ENCODE results near the gene IRS2. TPM values are rescaled to one million over a fixed set of nuclear protein-coding genes. Genes with fewer than 3 reads are reported as not detected.

Gene IRS2
- polyA plus RNA-seq, 1 of the 3 experiments (the other 2 are of a cell fraction), result 7.0 TPM

- no peak overlapping the region for H3K9ac ChIP-seq
- no peak overlapping the region for H3K27ac ChIP-seq (ENCODE audit: low read depth in 2 of 2, low read length in 1 of 2)
- H3K9me3 ChIP-seq, result no peaks in the 10 kb centered on the region
- no peaks in the 10 kb centered on the region for H3F3A ChIP-seq (replicated peaks; ENCODE audit: insufficient read depth)
- no peak overlapping the region for H3K4me2 ChIP-seq
- no peak overlapping the region for H2AFZ ChIP-seq (ENCODE audit: low read depth)
- CTCF ChIA-PET, result no interaction called here
- no peak for DNase-seq
- peaks cover 0 to 27% of the 10 kb centered on the region in 2 experiments; a peak in 2 of 4 replicates for H3K4me1 ChIP-seq (ENCODE audit: control insufficient read depth in 1 of 2, insufficient read depth in 2 of 2, low read depth in 1 of 2, low read length in 1 of 2)
- WGBS (ENCODE audit: low lambda C conversion rate), result 99% methylated on average over 5 of the region's 5 CpGs
- H3K27me3 ChIP-seq (ENCODE audit: insufficient read depth), result no peaks in the 10 kb centered on the region; the same call in 1 of the 2 replicates
- POLR2A ChIA-PET, result no interaction called here
- TF ChIP-seq FOXJ3 (CRISPR knock-in tag; IDR thresholded peaks at IDR 0.05) (no peak), EP300 (IDR thresholded peaks at IDR 0.05; ENCODE audit: borderline replicate concordance in 1 of 2, low read depth in 1 of 2, low read length in 1 of 2) (no peak)
- no peaks in the 10 kb centered on the region for H3K9me2 ChIP-seq
- H3K36me3 ChIP-seq (replicated peaks in 1 of 2; ENCODE audit: control insufficient read depth in 1 of 2, insufficient read depth in 2 of 2, low read length in 1 of 2), result no peaks in the 10 kb centered on the region
- H4K20me1 ChIP-seq (ENCODE audit: insufficient read depth), result no peaks in the 10 kb centered on the region
- no peak overlapping the region for H3K4me3 ChIP-seq (ENCODE audit: low read depth in 2 of 2, low read length in 1 of 2)
- H3K79me2 ChIP-seq (ENCODE audit: insufficient read depth), result no peaks in the 10 kb centered on the region
These were observed 59.1 kb downstream of the IRS2 start for GRCh38 chr13:109727251-109727650.

GRCh38 chr13:109725995-109726637 lies 60.3 kb downstream of the IRS2 start:
- Histone ChIP-seq H3K27me3 (ENCODE audit: insufficient read depth) (no peaks in the 10 kb centered on the region; the same call in 1 of the 2 replicates), H3K9me3 (no peaks in the 10 kb centered on the region), H2AFZ (ENCODE audit: low read depth) (no peak overlapping the region), H3K4me2 (no peak overlapping the region), H3K4me3 (ENCODE audit: low read depth in 2 of 2, low read length in 1 of 2) (no peak overlapping the region), H3K9ac (no peak overlapping the region), H3K4me1 (ENCODE audit: control insufficient read depth in 1 of 2, insufficient read depth in 2 of 2, low read depth in 1 of 2, low read length in 1 of 2) (peaks cover 0 to 27% of the 10 kb centered on the region in 2 experiments; a peak in 2 of 4 replicates), H4K20me1 (ENCODE audit: insufficient read depth) (no peaks in the 10 kb centered on the region), H3K27ac (ENCODE audit: low read depth in 2 of 2, low read length in 1 of 2) (no peak overlapping the region; a peak in 1 of 4 replicates), H3K36me3 (replicated peaks in 1 of 2; ENCODE audit: control insufficient read depth in 1 of 2, insufficient read depth in 2 of 2, low read length in 1 of 2) (no peaks in the 10 kb centered on the region), H3K79me2 (ENCODE audit: insufficient read depth) (no peaks in the 10 kb centered on the region), H3K9me2 (no peaks in the 10 kb centered on the region), H3F3A (replicated peaks; ENCODE audit: insufficient read depth) (no peaks in the 10 kb centered on the region)
- TF ChIP-seq USF1 (IDR thresholded peaks at IDR 0.05; ENCODE audit: borderline replicate concordance, low read depth) (peak; percentile 33; the same call in 1 of the 2 replicates), NRF1 (IDR thresholded peaks at IDR 0.05; ENCODE audit: low read depth, low read length) (no peak)
- no peak for DNase-seq
- 88% methylated on average over 4 of the region's 7 CpGs for WGBS (ENCODE audit: low lambda C conversion rate)
- ChIA-PET CTCF (interaction anchor here (0.7 to 1.4 kb wide), 2 partner anchors 18 to 211 kb away, joined by 3 read pairs; no protein-coding TSS in a partner anchor), POLR2A (no interaction called here)

GRCh38 chr13:109725297-109725696 lies 61.1 kb downstream of the IRS2 start:
- H3K27ac ChIP-seq (ENCODE audit: low read depth in 2 of 2, low read length in 1 of 2), result no peak overlapping the region
- WGBS (ENCODE audit: low lambda C conversion rate), result 63% methylated on average over 4 of the region's 4 CpGs
- no peaks in the 10 kb centered on the region for H3K9me3 ChIP-seq
- no peaks in the 10 kb centered on the region for H3K36me3 ChIP-seq (replicated peaks in 1 of 2; ENCODE audit: control insufficient read depth in 1 of 2, insufficient read depth in 2 of 2, low read length in 1 of 2)
- no peaks in the 10 kb centered on the region for H3K9me2 ChIP-seq
- no peak overlapping the region for H2AFZ ChIP-seq (ENCODE audit: low read depth)
- H3K4me2 ChIP-seq, result no peak overlapping the region
- H4K20me1 ChIP-seq (ENCODE audit: insufficient read depth), result no peaks in the 10 kb centered on the region
- ChIA-PET CTCF (interaction anchor here (1.4 kb wide), 1 partner anchor 19 kb away, joined by 3 read pairs; no protein-coding TSS in a partner anchor), POLR2A (interaction anchor here (0.8 kb wide), 1 partner anchor 444 kb away, joined by 3 read pairs; no protein-coding TSS in a partner anchor)
- H3K4me1 ChIP-seq (ENCODE audit: control insufficient read depth in 1 of 2, insufficient read depth in 2 of 2, low read depth in 1 of 2, low read length in 1 of 2), result peaks cover 0 to 28% of the 10 kb centered on the region in 2 experiments; a peak in 2 of 4 replicates
- no peak for DNase-seq
- H3F3A ChIP-seq (replicated peaks; ENCODE audit: insufficient read depth), result no peaks in the 10 kb centered on the region
- no peaks in the 10 kb centered on the region; the same call in 1 of the 2 replicates for H3K27me3 ChIP-seq (ENCODE audit: insufficient read depth)
- H3K4me3 ChIP-seq (ENCODE audit: low read depth in 2 of 2, low read length in 1 of 2), result no peak overlapping the region
- H3K9ac ChIP-seq, result no peak overlapping the region
- no peaks in the 10 kb centered on the region for H3K79me2 ChIP-seq (ENCODE audit: insufficient read depth)
- no peak for TF ChIP-seq USF1 (IDR thresholded peaks at IDR 0.05; ENCODE audit: borderline replicate concordance, low read depth)
- no peak for TF ChIP-seq MEF2A (IDR thresholded peaks at IDR 0.05; ENCODE audit: borderline replicate concordance, low read depth)
- no peak for TF ChIP-seq POLR2AphosphoS5 (IDR thresholded peaks at IDR 0.05; ENCODE audit: low read depth, low read length)
- no peak for TF ChIP-seq ZBTB33 (IDR thresholded peaks at IDR 0.05; ENCODE audit: borderline replicate concordance, low read depth)
- TF ChIP-seq NFIC (IDR thresholded peaks at IDR 0.05; ENCODE audit: borderline replicate concordance), result no peak
- no peak for TF ChIP-seq GATA2 (CRISPR knock-in tag; IDR thresholded peaks at IDR 0.05)
- no peak for TF ChIP-seq REST (IDR thresholded peaks at IDR 0.05; ENCODE audit: low read depth, low read length)
- TF ChIP-seq SMC3 (IDR thresholded peaks at IDR 0.05; ENCODE audit: low read depth, low read length), result no peak
- TF ChIP-seq FOXJ3 (CRISPR knock-in tag; IDR thresholded peaks at IDR 0.05), result no peak

Data from SK-N-SH (cell line).